K562 (cell line): ENCODE results near the gene JDP2. TPM values are rescaled to one million over a fixed set of nuclear protein-coding genes. Genes with fewer than 3 reads are reported as not detected.

ENCODE experiments used
- ATAC-seq: fragments of 200-7000 bp; cut with Tn5 transposase; 3 replicates; pipeline ENCODE4 v1.9.1; 2020; ENCODE audit warnings: moderate library complexity
- BruUV-seq: library from RNA; stranded (reverse); fragments of 400-500 nt; replicated peaks from 2 replicates; lab custom pipeline; 2021; lab: Mats Ljungman, UMichigan
- CTCF ChIA-PET: fragments of 300-600 bp; formaldehyde crosslinking; extraction: SDS; loops from one replicate; lab custom pipeline; 2021; ENCODE audit warnings: low intra/inter-chr PET ratio; lab: Yijun Ruan, JAX
- POLR2A ChIA-PET: fragments of 300-600, 350-650 bp; sonication (Branson Sonifier 250); formaldehyde crosslinking; extraction: SDS; loops from one replicate; lab custom pipeline; 2021; ENCODE audit warnings: antibody characterized with exemption, inconsistent platforms; lab: Yijun Ruan, JAX
- DNase-seq, 4 experiments: peaks; one replicate each; pipeline versions ENCODE4 v3.0.0 to v3.0.0-alpha.2; 2011 to 2018; ENCODE audit warnings: low spot score in 3 of 4, mixed read lengths in 3 of 4; ENCODE audit errors: extremely low read depth in 1 of 4
- FAIRE-seq: peaks from 2 replicates; lab custom pipeline; 2011; peaks lifted over from hg19 to GRCh38; lab: Jason Lieb, UNC
- H2AFZ ChIP-seq: 2 replicates; pipeline ENCODE4 v1.6.0; 2011; ENCODE audit warnings: low read depth, low read length, control low read depth, inconsistent platforms
- H3K27ac ChIP-seq: fragments of 200-600 bp; 3 replicates; pipeline ENCODE4 v1.8.0; 2011; ENCODE audit warnings: low read depth, mild to moderate bottlenecking, control low read depth, inconsistent platforms, low read length, moderate library complexity, mixed read lengths; ENCODE audit errors: extremely low read depth
- H3K27me3 ChIP-seq, 2 experiments: fragments of 300-600 bp in 1 of 2; 2 replicates in 1 of 2; 3 replicates in 1 of 2; pipeline versions ENCODE4 v1.6.0 to v1.8.0; 2011; ENCODE audit warnings: inconsistent platforms in 2 of 2, low read length in 2 of 2, mild to moderate bottlenecking in 1 of 2, mixed read lengths in 1 of 2, moderate library complexity in 1 of 2; ENCODE audit not compliant: control insufficient read depth in 2 of 2, insufficient read depth in 2 of 2
- H3K36me3 ChIP-seq: fragments of 300-600 bp; 3 replicates; pipeline ENCODE4 v1.8.0; 2011; ENCODE audit warnings: mild to moderate bottlenecking, low read length, inconsistent platforms; ENCODE audit not compliant: control insufficient read depth, insufficient read depth
- H3K4me1 ChIP-seq, 2 experiments: fragments of 200-600 bp in 1 of 2; replicated peaks in 1 of 2; 2 replicates in 1 of 2; 3 replicates in 1 of 2; pipeline versions ENCODE4 v1.5.1 to v1.8.0; 2011; ENCODE audit warnings: inconsistent platforms in 2 of 2, low read length in 2 of 2, mild to moderate bottlenecking in 1 of 2, mixed read lengths in 1 of 2, moderate library complexity in 1 of 2; ENCODE audit not compliant: control insufficient read depth in 2 of 2, insufficient read depth in 2 of 2
- H3K4me2 ChIP-seq: 2 replicates; pipeline ENCODE4 v1.6.1; 2011; ENCODE audit warnings: low read length, control low read depth, inconsistent platforms, mixed read lengths; ENCODE audit not compliant: insufficient read depth
- H3K4me3 ChIP-seq: fragments of 200-600 bp; sonication (generic), shearing (Covaris generic); 2 replicates; pipeline ENCODE4 v1.5.1; 2016; ENCODE audit warnings: control low read depth, inconsistent platforms
- H3K79me2 ChIP-seq: fragments of 200-600 bp; 3 replicates; pipeline ENCODE4 v1.8.0; 2011; ENCODE audit warnings: low read length, inconsistent platforms; ENCODE audit not compliant: control insufficient read depth, insufficient read depth
- H3K9ac ChIP-seq, 2 experiments: 2 replicates each; pipeline versions ENCODE4 v1.6.0 to v1.6.1; 2011; ENCODE audit warnings: low read depth in 2 of 2, low read length in 2 of 2, control low read depth in 1 of 2, inconsistent platforms in 1 of 2, mild to moderate bottlenecking in 1 of 2, mixed read lengths in 1 of 2; ENCODE audit not compliant: insufficient read depth in 1 of 2
- H3K9me1 ChIP-seq: one replicate; pipeline ENCODE4 v1.6.0; 2011; ENCODE audit warnings: inconsistent platforms, mild to moderate bottlenecking, low read length, moderate library complexity; ENCODE audit not compliant: control insufficient read depth, insufficient read depth
- H3K9me3 ChIP-seq: replicated peaks from 2 replicates; pipeline ENCODE4 v1.5.1; 2011; ENCODE audit warnings: low read depth, low read length, inconsistent platforms; ENCODE audit not compliant: control insufficient read depth, insufficient read depth
- H4K20me1 ChIP-seq: replicated peaks from 2 replicates; pipeline ENCODE4 v1.6.1; 2011; ENCODE audit warnings: low read length, inconsistent platforms, mixed read lengths; ENCODE audit not compliant: control insufficient read depth, insufficient read depth
- JUN ChIP-seq, 2 experiments: sonication (generic) in 1 of 2; formaldehyde crosslinking in 1 of 2; IDR thresholded peaks; 2 replicates each; pipeline versions ENCODE4 v1.6.1 to v1.8.0; 2012 to 2022; ENCODE audit warnings: borderline replicate concordance in 2 of 2, mild to moderate bottlenecking in 2 of 2, improper control_type of control experiment in 1 of 2, low read depth in 1 of 2, low read length in 1 of 2, missing genetic modification reagents in 1 of 2
- NR0B1 ChIP-seq: fragments of 450-650 bp; IDR thresholded peaks from one replicate; pipeline ENCODE4 v1.6.1; 2018; ENCODE audit warnings: mild to moderate bottlenecking, moderate library complexity; ENCODE audit not compliant: partially characterized antibody
- NR4A1 ChIP-seq, 2 experiments: fragments of 250-450 bp in 1 of 2; fragments of 450-650 bp in 1 of 2; sonication (Bioruptor Pico) in 1 of 2; IDR thresholded peaks; 2 replicates each; pipeline versions ENCODE4 v1.4.0 to v1.6.1; 2016 to 2020; ENCODE audit warnings: mild to moderate bottlenecking in 2 of 2, missing compliant biosample characterization in 1 of 2, missing genetic modification characterization in 1 of 2, moderate library complexity in 1 of 2
- PYGO2 ChIP-seq: fragments of 450-650 bp; IDR thresholded peaks from 2 replicates; pipeline ENCODE4 v1.6.1; 2016; ENCODE audit warnings: mild to moderate bottlenecking, missing genetic modification characterization, moderate library complexity, missing compliant biosample characterization
- RBM25 ChIP-seq: fragments of 200-400 bp; formaldehyde crosslinking; IDR thresholded peaks from 2 replicates; pipeline ENCODE4 v1.6.1; 2018; ENCODE audit warnings: low read length, low read depth, moderate library complexity; ENCODE audit not compliant: severe bottlenecking
- TARDBP ChIP-seq: fragments of 450-650 bp; IDR thresholded peaks from 2 replicates; pipeline ENCODE4 v1.6.1; 2016
- UBTF ChIP-seq, 2 experiments: IDR thresholded peaks; 2 replicates each; pipeline ENCODE4 v1.6.1; 2012; ENCODE audit warnings: improper control_type of control experiment in 2 of 2, low read depth in 2 of 2, low read length in 2 of 2, borderline replicate concordance in 1 of 2
- ZNF354B ChIP-seq: fragments of 250-450 bp; sonication (Bioruptor Pico); IDR thresholded peaks from 2 replicates; pipeline ENCODE4 v1.4.0; 2020
- ZNF445 ChIP-seq: fragments of 250-450 bp; sonication (Bioruptor Pico); IDR thresholded peaks from 2 replicates; pipeline ENCODE4 v1.4.0; 2020; ENCODE audit warnings: low read depth, mild to moderate bottlenecking, moderate library complexity
- ZNF639 ChIP-seq, 2 experiments: fragments of 200-800 bp in 1 of 2; sonication (Bioruptor generic) in 1 of 2; sonication (generic) in 1 of 2; formaldehyde crosslinking in 1 of 2; IDR thresholded peaks in 1 of 2; conservative IDR thresholded peaks in 1 of 2; 2 replicates each; pipeline versions ENCODE4 v1.5.0 to v1.6.1; 2016 to 2020; ENCODE audit warnings: missing compliant biosample characterization in 1 of 2, missing genetic modification characterization in 1 of 2, missing genetic modification reagents in 1 of 2
- ZNF77 ChIP-seq: fragments of 250-450 bp; sonication (Bioruptor Pico); IDR thresholded peaks from 2 replicates; pipeline ENCODE4 v1.5.0; 2020
- ZSCAN32 ChIP-seq: fragments of 450-650 bp; formaldehyde crosslinking; IDR thresholded peaks from 2 replicates; pipeline ENCODE4 v1.4.0; 2020; ENCODE audit warnings: mild to moderate bottlenecking, moderate library complexity
- WGBS: fragments of 100-300 bp; shearing (Covaris generic); methylation state at CpG from one replicate; pipeline ENCODE4 v1.1.6; 2016; ENCODE audit warnings: low coverage, mixed read lengths; ENCODE audit not compliant: insufficient coverage; ENCODE audit errors: missing lambda C conversion rate; 5-methylcytosine and 5-hydroxymethylcytosine counted together
- in situ Hi-C: fragments of 300-500 bp; cut with MboI; formaldehyde crosslinking; loops from 4 replicates; pipeline ENCODE4 v1.15.0; 2018; ENCODE audit warnings: inconsistent platforms, mixed read lengths
- intact Hi-C: fragments of 100-400 bp; cut with micrococcal nuclease; formaldehyde crosslinking; loops from 2 replicates; pipeline ENCODE4 v1.14.2; 2022
- polyA plus RNA-seq, 8 experiments: library from polyadenylated mRNA; depleted of rRNA in 4 of 8; stranded (reverse) in 5 of 8; unstranded in 3 of 8; fragments of >200 nt; fragmentation: Nextera tagmentation in 2 of 8; fragmentation: Illumina TruSeq in 1 of 8; extraction: Ambion mirVana in 2 of 8; extraction: Trizol in 1 of 8; gene quantifications; 2 replicates each; pipeline versions ENCODE4 v1.2.1 to v1.2.3, GENCODE V29; 2011 to 2014; ENCODE audit warnings: inconsistent platforms in 1 of 8, missing spikeins in 1 of 8
- total RNA-seq, 7 experiments: library from RNA; depleted of rRNA in 6 of 7; stranded (reverse); fragments of >200 nt in 6 of 7; fragmentation: Illumina TruSeq in 2 of 7; extraction: Trizol in 2 of 7; gene quantifications; 2 replicates each; pipeline versions ENCODE4 v1.2.1 to v1.2.3, GENCODE V29; 2011 to 2021; ENCODE audit warnings: low replicate concordance in 1 of 7
- TF ChIP-seq, protein P1 (sequence below), 2 experiments: fragments of 250-450 bp in 1 of 2; fragments of 450-650 bp in 1 of 2; sonication (Bioruptor Pico) in 1 of 2; IDR thresholded peaks; 2 replicates each; pipeline versions ENCODE4 v1.6.1 to v1.8.0; 2016 to 2021; ENCODE audit warnings: mild to moderate bottlenecking in 2 of 2, moderate library complexity in 2 of 2, missing compliant biosample characterization in 1 of 2, missing genetic modification characterization in 1 of 2

JDP2 gene
- total and polyA plus RNA-seq, 9 of the 15 experiments (the other 6 are each of a cell fraction or from before 2014, with no cell fraction given) = 0.27 to 13.8 (median 3.1) TPM

DNA sequence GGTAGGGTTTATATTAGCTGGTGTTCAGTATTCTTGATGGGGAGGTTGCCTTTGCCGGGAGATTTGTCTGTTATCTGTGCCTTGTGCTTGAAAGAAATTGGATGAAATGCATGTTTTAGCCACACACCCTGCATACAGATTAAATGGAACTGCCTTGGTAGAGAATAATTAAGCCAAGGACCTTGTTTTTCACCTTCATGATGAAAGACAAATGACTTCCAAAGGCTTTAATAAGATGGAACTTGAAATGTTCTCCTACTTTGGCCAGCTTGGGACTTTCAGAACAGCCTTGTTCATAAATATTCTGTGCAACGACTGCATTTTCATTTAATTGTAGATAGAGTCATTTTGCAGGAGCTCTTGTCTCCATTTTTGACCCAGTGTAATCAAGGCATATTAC, 21.2 kb downstream of the JDP2 start (continued):
- no peak for TF ChIP-seq ZNF639 (CRISPR knock-in tag; conservative IDR thresholded peaks at IDR 0.05 in 1 of 2, IDR thresholded peaks at IDR 0.05 in 1 of 2)

GRCh38 chr14:75449696-75450095, 21.9 kb downstream of the JDP2 start:
- H3K79me2 ChIP-seq = no peaks in the 10 kb centered on the region
- 26% methylated on average over 4 of the region's 4 CpGs for WGBS
- no peaks in the 10 kb centered on the region for H3K9me1 ChIP-seq
- H3K27ac ChIP-seq = no peak overlapping the region
- DNase-seq (no peak), ATAC-seq (no peak), FAIRE-seq (no peak)
- 0 out of 2 replicates have a peak, but pooled peaks cover 2% of the 10 kb centered on the region for H4K20me1 ChIP-seq
- no peak overlapping the region for H3K9ac ChIP-seq
- POLR2A ChIA-PET = interaction anchor here (1.0 to 1.1 kb wide), 2 partner anchors 8 to 13 kb away, joined by 3 to 4 read pairs; no protein-coding TSS in a partner anchor
- intact Hi-C loops (no loop called here), in situ Hi-C loops (no loop called here)
- H3K27me3 ChIP-seq = no peaks in the 10 kb centered on the region
- no peak overlapping the region for H3K4me3 ChIP-seq
- CTCF ChIA-PET = no interaction called here
- no peaks in the 10 kb centered on the region for H3K9me3 ChIP-seq
- no peaks in the 10 kb centered on the region for H3K36me3 ChIP-seq
- BruUV-seq = no TSS peak
- no peak overlapping the region for H3K4me2 ChIP-seq
- no peak overlapping the region for H2AFZ ChIP-seq
- H3K4me1 ChIP-seq = peaks cover 6 to 14% of the 10 kb centered on the region in 2 experiments; a peak in 4 of 5 replicates
- TF ChIP-seq ZNF354B (CRISPR knock-in tag) (no peak), PYGO2 (no peak), ZNF77 (CRISPR knock-in tag) (no peak), TARDBP (no peak), NR4A1 (CRISPR knock-in tag; IDR thresholded peaks at IDR 0.05) (no peak), NR4A1 (tag; IDR thresholded peaks at IDR 0.05) (no peak), RBM25 (no peak), UBTF (IDR thresholded peaks at IDR 0.05; ENCODE audit: borderline replicate concordance in 1 of 2, low read depth in 2 of 2, low read length in 2 of 2) (no peak), JUN (IDR thresholded peaks at IDR 0.05; ENCODE audit: borderline replicate concordance, low read depth, low read length) (no peak), JUN (CRISPR knock-in tag; IDR thresholded peaks at IDR 0.05; ENCODE audit: borderline replicate concordance) (no peak), ZNF445 (CRISPR knock-in tag) (no peak), NR0B1 (no peak), ZSCAN32 (CRISPR knock-in tag) (no peak)
- TF ChIP-seq, protein P1, sequence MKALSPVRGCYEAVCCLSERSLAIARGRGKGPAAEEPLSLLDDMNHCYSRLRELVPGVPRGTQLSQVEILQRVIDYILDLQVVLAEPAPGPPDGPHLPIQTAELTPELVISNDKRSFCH (CRISPR knock-in tag; IDR thresholded peaks at IDR 0.05) = no peak
- TF ChIP-seq, protein P1 (tag; IDR thresholded peaks at IDR 0.05) = no peak
